Osteocyte (in vitro differentiated cells): ENCODE data around the gene HLA-B. TPM values are rescaled to one million over a fixed set of nuclear protein-coding genes. Genes with fewer than 3 reads are reported as not detected.

Source experiments
- DNase-seq: peaks from one replicate; pipeline ENCODE4 v3.0.0; 2021; ENCODE audit warnings: mixed read lengths; ENCODE audit not compliant: unreplicated experiment; ENCODE audit errors: extremely low spot score
- H3K27ac Mint-ChIP-seq: one replicate; pipeline ENCODE4 v1.8.0; 2021; ENCODE audit warnings: mild to moderate bottlenecking, mixed read lengths; ENCODE audit not compliant: unreplicated experiment
- H3K27me3 Mint-ChIP-seq: one replicate; pipeline ENCODE4 v1.8.0; 2021; ENCODE audit warnings: mixed read lengths; ENCODE audit not compliant: unreplicated experiment
- H3K36me3 Mint-ChIP-seq: one replicate; pipeline ENCODE4 v1.8.0; 2021; ENCODE audit warnings: mixed read lengths; ENCODE audit not compliant: unreplicated experiment
- H3K4me1 Mint-ChIP-seq: one replicate; pipeline ENCODE4 v1.8.0; 2021; ENCODE audit warnings: mixed read lengths; ENCODE audit not compliant: unreplicated experiment
- H3K4me3 Mint-ChIP-seq: one replicate; pipeline ENCODE4 v1.8.0; 2021; ENCODE audit warnings: mild to moderate bottlenecking, moderate library complexity, mixed read lengths; ENCODE audit not compliant: unreplicated experiment
- H3K9me3 Mint-ChIP-seq: one replicate; pipeline ENCODE4 v1.8.0; 2021; ENCODE audit warnings: mixed read lengths; ENCODE audit not compliant: unreplicated experiment
- total RNA-seq: library from RNA; stranded (reverse); gene quantifications from 2 replicates; pipeline ENCODE4 v1.2.1, GENCODE V29; 2021
- TF ChIP-seq, protein P1 (sequence below): fragments of 200-600 bp; sonication (generic); IDR thresholded peaks from 2 replicates; pipeline ENCODE4 v1.5.0; 2021; ENCODE audit warnings: antibody characterized with exemption, mild to moderate bottlenecking, moderate library complexity

The HLA-B gene
- total RNA-seq, 1 donor from 2014 or later, result 642 TPM

GRCh38 chr6:31345026-31345730 is 11.8 kb downstream of the HLA-B start:
- no peaks in the 10 kb centered on the region for H3K36me3 Mint-ChIP-seq
- no peak overlapping the region for H3K4me3 Mint-ChIP-seq
- TF ChIP-seq, protein P1, sequence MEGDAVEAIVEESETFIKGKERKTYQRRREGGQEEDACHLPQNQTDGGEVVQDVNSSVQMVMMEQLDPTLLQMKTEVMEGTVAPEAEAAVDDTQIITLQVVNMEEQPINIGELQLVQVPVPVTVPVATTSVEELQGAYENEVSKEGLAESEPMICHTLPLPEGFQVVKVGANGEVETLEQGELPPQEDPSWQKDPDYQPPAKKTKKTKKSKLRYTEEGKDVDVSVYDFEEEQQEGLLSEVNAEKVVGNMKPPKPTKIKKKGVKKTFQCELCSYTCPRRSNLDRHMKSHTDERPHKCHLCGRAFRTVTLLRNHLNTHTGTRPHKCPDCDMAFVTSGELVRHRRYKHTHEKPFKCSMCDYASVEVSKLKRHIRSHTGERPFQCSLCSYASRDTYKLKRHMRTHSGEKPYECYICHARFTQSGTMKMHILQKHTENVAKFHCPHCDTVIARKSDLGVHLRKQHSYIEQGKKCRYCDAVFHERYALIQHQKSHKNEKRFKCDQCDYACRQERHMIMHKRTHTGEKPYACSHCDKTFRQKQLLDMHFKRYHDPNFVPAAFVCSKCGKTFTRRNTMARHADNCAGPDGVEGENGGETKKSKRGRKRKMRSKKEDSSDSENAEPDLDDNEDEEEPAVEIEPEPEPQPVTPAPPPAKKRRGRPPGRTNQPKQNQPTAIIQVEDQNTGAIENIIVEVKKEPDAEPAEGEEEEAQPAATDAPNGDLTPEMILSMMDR, result no peak
- H3K4me1 Mint-ChIP-seq, result no peaks in the 10 kb centered on the region
- peaks cover 45% of the 10 kb centered on the region for H3K27me3 Mint-ChIP-seq
- no peak for DNase-seq
- H3K9me3 Mint-ChIP-seq, result peaks cover 8% of the 10 kb centered on the region
- no peak overlapping the region for H3K27ac Mint-ChIP-seq

- Mint-ChIP-seq H3K4me1 (no peaks in the 10 kb centered on the region), H3K27me3 (peaks cover 17% of the 10 kb centered on the region), H3K36me3 (peaks cover 8% of the 10 kb centered on the region), H3K9me3 (peaks cover 38% of the 10 kb centered on the region), H3K4me3 (no peak overlapping the region), H3K27ac (no peak overlapping the region)
- TF ChIP-seq, protein P1, result no peak
- no peak for DNase-seq
Observed at GRCh38 chr6:31340228-31340627, 16.8 kb downstream of the HLA-B start.

- TF ChIP-seq, protein P1, result no peak
- Mint-ChIP-seq H3K27ac (no peak overlapping the region), H3K9me3 (peaks cover 38% of the 10 kb centered on the region), H3K27me3 (peaks cover 19% of the 10 kb centered on the region), H3K4me3 (no peak overlapping the region), H3K36me3 (peaks cover 8% of the 10 kb centered on the region), H3K4me1 (no peaks in the 10 kb centered on the region)
- no peak for DNase-seq
Observed at GRCh38 chr6:31339210-31339609, 17.8 kb downstream of the HLA-B start.

GRCh38 chr6:31336896-31337496 is 20.0 kb downstream of the HLA-B start:
- H3K36me3 Mint-ChIP-seq, result peaks cover 8% of the 10 kb centered on the region
- H3K4me3 Mint-ChIP-seq, result no peak overlapping the region
- no peak for DNase-seq
- H3K27me3 Mint-ChIP-seq, result peaks cover 34% of the 10 kb centered on the region
- TF ChIP-seq, protein P1, result no peak
- no peak overlapping the region for H3K27ac Mint-ChIP-seq
- H3K4me1 Mint-ChIP-seq, result no peaks in the 10 kb centered on the region
- peaks cover 42% of the 10 kb centered on the region for H3K9me3 Mint-ChIP-seq
